Neuronal stem cell (in vitro differentiated cells): ENCODE data around the gene GNG12.

Experiments used
- DNase-seq: peaks from one replicate; pipeline ENCODE4 v3.0.0-alpha.2; 2013; ENCODE audit warnings: low spot score
- H2AFZ ChIP-seq: one replicate; pipeline ENCODE4 v1.6.1; 2013; ENCODE audit warnings: mild to moderate bottlenecking, low read length, inconsistent platforms
- H2AK5ac ChIP-seq: 2 replicates; pipeline ENCODE4 v1.6.1; 2013; ENCODE audit warnings: low read depth, mild to moderate bottlenecking, inconsistent platforms, low read length, moderate library complexity, mixed read lengths
- H2BK120ac ChIP-seq: 2 replicates; pipeline ENCODE4 v1.6.1; 2013; ENCODE audit warnings: low read depth, mild to moderate bottlenecking, inconsistent platforms, low read length, moderate library complexity, mixed read lengths
- H2BK12ac ChIP-seq: one replicate; pipeline ENCODE4 v1.6.1; 2013; ENCODE audit warnings: low read length, inconsistent platforms
- H2BK15ac ChIP-seq: 2 replicates; pipeline ENCODE4 v1.6.1; 2013; ENCODE audit warnings: mild to moderate bottlenecking, low read length, inconsistent platforms, mixed read lengths
- H2BK5ac ChIP-seq: one replicate; pipeline ENCODE4 v1.6.1; 2013; ENCODE audit warnings: inconsistent platforms, mild to moderate bottlenecking, low read length, moderate library complexity
- H3K14ac ChIP-seq: one replicate; pipeline ENCODE4 v1.6.1; 2013; ENCODE audit warnings: low read length, inconsistent platforms
- H3K18ac ChIP-seq: 2 replicates; pipeline ENCODE4 v1.6.1; 2013; ENCODE audit warnings: low read length, inconsistent platforms
- H3K23ac ChIP-seq: 2 replicates; pipeline ENCODE4 v1.6.1; 2013; ENCODE audit warnings: low read depth, mild to moderate bottlenecking, mixed read lengths, low read length, inconsistent platforms; ENCODE audit not compliant: poor library complexity
- H3K27ac ChIP-seq: replicated peaks from 3 replicates; pipeline ENCODE4 v1.5.1; 2013; ENCODE audit warnings: low read length, inconsistent platforms
- H3K27me3 ChIP-seq, 3 experiments: 2 replicates each; pipeline ENCODE4 v1.6.1; 2013; ENCODE audit warnings: low read length in 3 of 3, mild to moderate bottlenecking in 2 of 3, inconsistent platforms in 1 of 3, low read depth in 1 of 3, mixed read lengths in 1 of 3, moderate library complexity in 1 of 3; ENCODE audit not compliant: control insufficient read depth in 3 of 3, insufficient read depth in 3 of 3
- H3K36me3 ChIP-seq, 2 donors: replicated peaks in 1 of 2; 2 replicates each; pipeline ENCODE4 v1.6.1; 2013; ENCODE audit warnings: low read length in 2 of 2; ENCODE audit not compliant: control insufficient read depth in 2 of 2, insufficient read depth in 2 of 2
- H3K4ac ChIP-seq: 2 replicates; pipeline ENCODE4 v1.6.1; 2013; ENCODE audit warnings: inconsistent platforms, mild to moderate bottlenecking, low read length, moderate library complexity
- H3K4me1 ChIP-seq, 2 donors: 1 replicate in 1 of 2; 2 replicates in 1 of 2; pipeline ENCODE4 v1.6.1; 2013; ENCODE audit warnings: low read length in 2 of 2, low read depth in 1 of 2; ENCODE audit not compliant: control insufficient read depth in 2 of 2, insufficient read depth in 1 of 2
- H3K4me2 ChIP-seq: one replicate; pipeline ENCODE4 v1.6.1; 2013; ENCODE audit warnings: mild to moderate bottlenecking, low read length, inconsistent platforms; ENCODE audit not compliant: insufficient read depth, poor library complexity, severe bottlenecking
- H3K4me3 ChIP-seq, 2 donors: 2 replicates each; pipeline ENCODE4 v1.5.1; 2013; ENCODE audit warnings: low read length in 2 of 2, mild to moderate bottlenecking in 2 of 2, inconsistent platforms in 1 of 2, moderate library complexity in 1 of 2
- H3K79me1 ChIP-seq: one replicate; pipeline ENCODE4 v1.6.1; 2013; ENCODE audit warnings: low read depth, mild to moderate bottlenecking, inconsistent platforms, low read length, moderate library complexity
- H3K9ac ChIP-seq: one replicate; pipeline ENCODE4 v1.6.1; 2013; ENCODE audit warnings: mild to moderate bottlenecking, low read depth, low read length, inconsistent platforms; ENCODE audit not compliant: poor library complexity
- H3K9me3 ChIP-seq, 2 donors: replicated peaks in 1 of 2; 2 replicates each; pipeline versions ENCODE3 to v1.6.1; 2013; ENCODE audit warnings: low read length in 2 of 2, mild to moderate bottlenecking in 2 of 2, inconsistent platforms in 1 of 2, low read depth in 1 of 2, mixed read lengths in 1 of 2, moderate library complexity in 1 of 2; ENCODE audit not compliant: control insufficient read depth in 2 of 2, insufficient read depth in 1 of 2
- H4K8ac ChIP-seq: one replicate; pipeline ENCODE4 v1.6.1; 2013; ENCODE audit warnings: low read depth, mild to moderate bottlenecking, inconsistent platforms, low read length, moderate library complexity
- H4K91ac ChIP-seq: one replicate; pipeline ENCODE4 v1.6.1; 2013; ENCODE audit warnings: low read length, low read depth, mild to moderate bottlenecking, inconsistent platforms; ENCODE audit not compliant: poor library complexity
- WGBS, 2 donors: extraction: QIAGEN DNeasy Blood & Tissue Kit; methylation state at CpG; one replicate each; pipeline ENCODE4 v1.1.7; 2013; ENCODE audit warnings: missing lambda C conversion rate in 2 of 2, mixed read lengths in 1 of 2; ENCODE audit not compliant: insufficient read length in 2 of 2, insufficient replicate concordance in 1 of 2; ENCODE audit errors: extremely low coverage in 2 of 2; 5-methylcytosine and 5-hydroxymethylcytosine counted together

The GNG12 gene

GRCh38 chr1:67827688-67828087, 5.6 kb downstream of the GNG12 start:
- no CpG with 5 or more reads among the region's 4 CpGs for WGBS, 2 donors
- Histone ChIP-seq H2AK5ac (no peak overlapping the region), H2BK15ac (no peak overlapping the region), H3K18ac (no peak overlapping the region), H3K4ac (no peak overlapping the region), H3K27ac (no peak overlapping the region), H3K36me3 (peaks cover 0 to 5% of the 10 kb centered on the region in 2 donors), H3K27me3 (no peaks in the 10 kb centered on the region), H3K23ac (no peak overlapping the region), H3K4me1 (peaks cover 0 to 6% of the 10 kb centered on the region in 2 donors), H4K8ac (no peak overlapping the region), H2BK5ac (no peak overlapping the region), H2AFZ (no peak overlapping the region), H3K9ac (no peak overlapping the region), H3K14ac (no peak overlapping the region), H2BK120ac (no peak overlapping the region), H4K91ac (no peak overlapping the region), H2BK12ac (no peak overlapping the region), H3K4me3 (no peak overlapping the region), H3K4me2 (no peak overlapping the region), H3K79me1 (no peaks in the 10 kb centered on the region), H3K9me3 (no peaks in the 10 kb centered on the region)
- DNase-seq = no peak

GRCh38 chr1:67825591-67825990, 7.7 kb downstream of the GNG12 start:
- no peak overlapping the region for H2BK5ac ChIP-seq
- H3K79me1 ChIP-seq = no peaks in the 10 kb centered on the region
- no peak overlapping the region for H2BK12ac ChIP-seq
- peaks cover 0 to 3% of the 10 kb centered on the region in 2 donors for H3K4me1 ChIP-seq
- no peak for DNase-seq
- H3K9ac ChIP-seq = peak overlapping the region; percentile 16
- no peak overlapping the region for H4K91ac ChIP-seq
- no peak overlapping the region for H2AK5ac ChIP-seq
- H3K14ac ChIP-seq = no peak overlapping the region
- no peak overlapping the region for H3K4ac ChIP-seq
- WGBS, 2 donors = no CpG with 5 or more reads among the region's 4 CpGs
- H2BK15ac ChIP-seq = no peak overlapping the region
- H3K18ac ChIP-seq = no peak overlapping the region
- H3K27me3 ChIP-seq = no peaks in the 10 kb centered on the region
- H3K4me2 ChIP-seq = no peak overlapping the region
- H2AFZ ChIP-seq = no peak overlapping the region
- H2BK120ac ChIP-seq = no peak overlapping the region
- peaks cover 0 to 5% of the 10 kb centered on the region in 2 donors for H3K36me3 ChIP-seq
- H3K4me3 ChIP-seq = no peak overlapping the region
- H4K8ac ChIP-seq = peak overlapping the region; percentile 9
- H3K9me3 ChIP-seq = no peaks in the 10 kb centered on the region
- no peak overlapping the region for H3K23ac ChIP-seq
- no peak overlapping the region for H3K27ac ChIP-seq

- Histone ChIP-seq H2BK12ac (no peak overlapping the region), H3K4me3 (no peak overlapping the region), H3K4ac (no peak overlapping the region), H3K27me3 (no peaks in the 10 kb centered on the region), H3K4me1 (no peaks in the 10 kb centered on the region), H4K91ac (no peak overlapping the region), H4K8ac (no peak overlapping the region), H3K36me3 (peaks cover 0 to 5% of the 10 kb centered on the region in 2 donors), H2BK15ac (no peak overlapping the region), H3K9me3 (no peaks in the 10 kb centered on the region), H3K23ac (no peak overlapping the region), H3K27ac (no peak overlapping the region), H2AFZ (no peak overlapping the region), H2AK5ac (no peak overlapping the region), H3K9ac (no peak overlapping the region), H2BK120ac (no peak overlapping the region), H2BK5ac (no peak overlapping the region), H3K79me1 (no peaks in the 10 kb centered on the region), H3K14ac (no peak overlapping the region), H3K18ac (no peak overlapping the region), H3K4me2 (no peak overlapping the region)
- no CpG with 5 or more reads among the region's 1 CpG for WGBS, 2 donors
- no peak for DNase-seq
Observed at GRCh38 chr1:67824766-67825165, 8.5 kb downstream of the GNG12 start.

DNA sequence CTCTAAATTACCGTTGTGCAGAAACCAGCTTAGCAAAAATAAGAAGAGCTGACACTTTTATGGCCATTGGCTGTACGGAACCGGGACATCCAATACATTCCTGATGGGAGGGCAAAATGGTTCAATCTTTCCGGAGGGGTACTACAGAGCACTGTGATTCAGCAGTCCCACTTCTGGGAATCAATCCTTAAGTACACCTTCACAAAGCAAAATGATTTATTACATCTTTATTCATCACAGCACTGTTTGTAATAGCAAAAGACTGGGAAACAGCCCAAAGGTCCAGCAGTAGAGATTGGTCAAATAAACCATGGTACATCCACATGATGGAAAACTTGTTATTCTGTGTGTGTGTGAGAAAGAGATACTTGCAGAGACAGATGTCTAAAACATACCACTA, 9.7 kb downstream of the GNG12 start:
- Histone ChIP-seq H3K18ac (no peak overlapping the region), H3K14ac (no peak overlapping the region), H2AFZ (no peak overlapping the region), H3K36me3 (peaks cover 0 to 5% of the 10 kb centered on the region in 2 donors), H3K79me1 (no peaks in the 10 kb centered on the region), H4K91ac (no peak overlapping the region), H3K9ac (no peak overlapping the region), H3K9me3 (no peaks in the 10 kb centered on the region), H2BK15ac (no peak overlapping the region), H3K4me1 (no peaks in the 10 kb centered on the region), H2BK12ac (no peak overlapping the region), H3K23ac (no peak overlapping the region), H2BK5ac (no peak overlapping the region), H3K27ac (no peak overlapping the region), H2BK120ac (no peak overlapping the region), H3K27me3 (no peaks in the 10 kb centered on the region), H4K8ac (no peak overlapping the region), H3K4me3 (no peak overlapping the region), H3K4ac (no peak overlapping the region), H2AK5ac (no peak overlapping the region), H3K4me2 (no peak overlapping the region)
- no CpG with 5 or more reads among the region's 4 CpGs for WGBS, 2 donors
- DNase-seq = no peak
